HTERT RPE-1 (cell line): ENCODE measurements around the gene EPHA4.

Experiments
- in situ Hi-C: fragments of 300-500 bp; cut with MboI; formaldehyde crosslinking; loops from 4 replicates; pipeline ENCODE4 v1.14.3; 2020; ENCODE audit warnings: low sequenced_read_pairs

The EPHA4 gene

DNA sequence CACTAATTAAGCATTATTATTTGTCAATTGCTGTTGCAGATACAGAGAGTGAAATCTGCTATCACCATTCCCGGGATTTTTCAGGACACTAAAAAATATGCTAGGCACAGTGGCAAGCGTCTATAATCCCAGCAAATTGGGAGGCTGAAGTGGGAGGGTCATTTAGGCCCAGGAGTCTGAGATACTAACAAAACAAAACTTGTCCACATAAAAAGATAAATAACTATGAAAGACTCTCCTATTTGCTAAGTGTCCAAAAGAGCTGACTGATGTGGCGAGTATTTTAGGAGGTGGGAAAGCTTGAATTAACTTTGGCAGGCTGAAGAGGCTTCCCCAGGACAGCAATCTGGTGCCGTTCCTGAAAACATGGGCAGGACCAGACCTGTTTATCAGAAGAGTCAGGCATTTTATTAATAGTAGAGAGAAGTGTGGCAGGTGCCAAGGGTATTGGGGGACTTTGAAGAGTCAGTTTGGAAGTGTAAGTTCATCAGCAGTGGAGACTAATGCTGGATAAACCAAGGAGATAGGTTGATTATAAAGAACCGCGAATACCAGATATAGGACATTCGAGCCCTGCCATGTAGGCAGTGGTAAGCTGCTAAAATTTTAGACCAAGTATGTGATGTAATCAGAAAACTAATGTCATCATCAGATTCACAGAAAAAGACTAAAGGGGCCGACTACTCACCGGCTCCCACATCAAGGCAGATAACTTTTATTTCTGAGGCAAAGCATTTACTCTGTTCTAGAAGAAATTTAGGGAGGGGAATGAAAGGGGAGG is 201.8 kb downstream of the EPHA4 start:
- in situ Hi-C loops, result no loop called here
